ENCODE data around the gene CAPN14.

Gene CAPN14

DNA sequence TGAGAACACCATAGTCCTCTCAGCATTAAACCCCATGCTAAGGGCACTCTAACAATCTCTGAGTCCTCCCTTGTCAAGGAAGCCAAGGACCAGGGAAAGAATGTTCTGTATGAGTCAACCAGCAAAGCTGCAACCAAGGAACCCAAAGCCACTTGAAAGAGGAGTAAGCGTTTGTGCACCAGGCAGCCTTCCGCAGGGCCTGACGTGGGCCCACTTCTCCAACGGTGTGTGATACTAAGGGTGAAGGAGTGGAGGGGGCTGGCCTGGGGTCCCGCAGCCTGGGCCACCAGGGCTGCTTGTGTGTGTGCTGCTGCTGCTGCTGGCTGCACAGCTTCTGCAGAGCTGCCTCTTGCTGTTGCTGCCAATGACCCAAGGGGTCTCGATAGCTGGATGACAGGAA, 49.0 kb downstream of the CAPN14 start:
- no peak for FAIRE-seq
- no peak for DNase-seq (ENCODE audit: insufficient read length, low spot score)
- TF ChIP-seq TAF1 (IDR thresholded peaks at IDR 0.05; ENCODE audit: low read depth, low read length) (no peak), POLR2A (IDR thresholded peaks at IDR 0.05; ENCODE audit: low read depth, low read length) (no peak), POU2F2 (IDR thresholded peaks at IDR 0.05; ENCODE audit: low read depth, low read length) (no peak), POLR2AphosphoS5 (IDR thresholded peaks at IDR 0.05; ENCODE audit: low read depth, low read length) (no peak), SPI1 (IDR thresholded peaks at IDR 0.05; ENCODE audit: low read depth, low read length) (no peak)

DNA sequence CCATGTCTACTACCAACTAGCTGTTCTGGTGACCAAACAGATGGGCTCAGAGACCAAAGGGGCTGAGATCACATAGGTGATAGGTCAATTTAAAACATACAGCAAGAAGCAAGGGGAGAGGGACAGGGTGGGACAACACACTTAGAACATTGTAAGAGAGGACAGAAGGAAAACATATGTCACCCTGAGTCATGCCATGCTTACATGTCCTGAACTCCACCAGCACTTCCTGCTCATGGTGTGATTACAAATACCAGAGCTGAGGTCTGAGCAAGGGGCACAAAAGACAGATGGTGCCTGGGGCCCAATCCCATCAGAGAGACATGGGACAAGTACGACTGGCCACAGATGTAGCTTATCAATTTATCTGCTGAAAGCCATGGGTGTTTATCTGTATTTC, 50.4 kb downstream of the CAPN14 start:
- no peak for DNase-seq (ENCODE audit: insufficient read length, low spot score)
- TF ChIP-seq SPI1 (IDR thresholded peaks at IDR 0.05; ENCODE audit: low read depth, low read length), result no peak
- TF ChIP-seq POLR2AphosphoS5 (IDR thresholded peaks at IDR 0.05; ENCODE audit: low read depth, low read length), result no peak
- no peak for TF ChIP-seq POLR2A (IDR thresholded peaks at IDR 0.05; ENCODE audit: low read depth, low read length)
- TF ChIP-seq POU2F2 (IDR thresholded peaks at IDR 0.05; ENCODE audit: low read depth, low read length), result no peak
- TF ChIP-seq TAF1 (IDR thresholded peaks at IDR 0.05; ENCODE audit: low read depth, low read length), result no peak
- no peak for TF ChIP-seq PAX5 (IDR thresholded peaks at IDR 0.05; ENCODE audit: insufficient read depth, low read length, severe bottlenecking)
- no peak for FAIRE-seq

DNA sequence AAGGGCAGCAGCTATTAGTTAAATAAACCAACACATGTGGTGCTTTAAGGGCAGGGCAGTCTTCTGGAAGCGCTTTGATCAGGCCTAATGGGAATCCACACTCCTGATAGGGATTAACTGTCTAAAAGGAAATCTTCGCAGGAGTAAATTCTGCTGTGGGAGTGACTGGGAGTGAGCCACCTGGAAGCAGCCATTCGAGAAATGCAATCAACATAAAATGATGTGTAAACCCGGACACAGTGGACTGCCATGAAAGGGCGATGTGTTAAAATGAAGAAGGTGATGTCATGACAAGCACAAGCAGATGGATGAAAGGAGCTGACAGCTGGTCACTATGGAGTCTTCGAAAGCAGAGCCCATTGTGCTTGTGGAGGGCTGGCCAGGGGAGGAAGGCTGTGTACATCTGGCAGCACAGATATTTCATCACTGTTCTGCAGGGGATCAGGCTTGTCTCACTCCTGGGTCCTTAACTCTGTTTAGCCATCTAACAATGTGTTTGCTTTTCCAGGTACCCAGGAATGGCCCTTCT, 54.2 kb downstream of the CAPN14 start:
- FAIRE-seq (no peak), DNase-seq (ENCODE audit: insufficient read length, low spot score) (no peak)
- TF ChIP-seq POU2F2 (IDR thresholded peaks at IDR 0.05; ENCODE audit: low read depth, low read length), result no peak
- no peak for TF ChIP-seq SPI1 (IDR thresholded peaks at IDR 0.05; ENCODE audit: low read depth, low read length)
- no peak for TF ChIP-seq POLR2A (IDR thresholded peaks at IDR 0.05; ENCODE audit: low read depth, low read length)
- TF ChIP-seq PAX5 (IDR thresholded peaks at IDR 0.05; ENCODE audit: insufficient read depth, low read length, severe bottlenecking), result no peak
- TF ChIP-seq POLR2AphosphoS5 (IDR thresholded peaks at IDR 0.05; ENCODE audit: low read depth, low read length), result no peak
- TF ChIP-seq TAF1 (IDR thresholded peaks at IDR 0.05; ENCODE audit: low read depth, low read length), result no peak

DNA sequence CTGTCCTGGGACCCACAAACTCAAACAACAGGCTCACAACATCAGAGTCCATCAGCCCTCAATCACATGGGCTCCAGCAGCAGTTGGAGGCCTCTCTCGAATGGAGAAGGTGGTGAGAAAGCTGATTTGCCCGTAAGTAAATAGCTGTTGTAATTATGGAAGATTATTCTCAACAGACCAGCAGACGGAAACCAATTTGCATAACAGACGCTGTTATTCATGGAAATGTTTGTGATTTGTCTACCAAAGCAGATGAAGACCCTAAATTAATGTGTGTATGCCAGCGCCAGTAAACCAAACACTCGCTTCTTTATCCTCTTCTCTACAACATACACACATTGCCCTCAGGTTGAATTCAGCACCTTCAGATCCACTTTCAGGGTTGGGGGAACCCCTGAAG, 55.7 kb downstream of the CAPN14 start:
- no peak for TF ChIP-seq PAX5 (IDR thresholded peaks at IDR 0.05; ENCODE audit: insufficient read depth, low read length, severe bottlenecking)
- TF ChIP-seq POLR2AphosphoS5 (IDR thresholded peaks at IDR 0.05; ENCODE audit: low read depth, low read length), result no peak
- no peak for TF ChIP-seq POLR2A (IDR thresholded peaks at IDR 0.05; ENCODE audit: low read depth, low read length)
- no peak for TF ChIP-seq SPI1 (IDR thresholded peaks at IDR 0.05; ENCODE audit: low read depth, low read length)
- TF ChIP-seq TAF1 (IDR thresholded peaks at IDR 0.05; ENCODE audit: low read depth, low read length), result no peak
- TF ChIP-seq POU2F2 (IDR thresholded peaks at IDR 0.05; ENCODE audit: low read depth, low read length), result no peak
- DNase-seq (ENCODE audit: insufficient read length, low spot score), result no peak
- FAIRE-seq, result no peak

DNA sequence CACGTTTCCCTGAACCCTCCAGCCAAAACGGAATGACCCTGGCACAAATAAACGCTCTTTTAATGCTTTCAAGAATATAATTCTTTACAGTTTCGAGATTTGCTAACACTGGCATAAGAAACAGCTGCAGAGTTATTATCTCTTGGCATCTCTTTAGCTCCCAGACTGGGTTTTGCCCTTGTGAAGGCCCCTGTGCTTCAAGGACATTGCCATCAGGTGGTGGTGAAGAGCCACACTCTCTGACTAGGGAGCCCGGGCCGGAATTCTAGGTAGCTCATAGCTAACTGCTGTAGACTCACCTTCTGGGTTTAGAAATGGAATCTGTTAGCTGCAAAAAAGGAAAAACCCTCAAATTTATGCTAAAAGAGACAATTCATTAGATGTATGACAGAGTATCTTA, 65.8 kb downstream of the CAPN14 start:
- FAIRE-seq, result no peak
- TF ChIP-seq POU2F2 (IDR thresholded peaks at IDR 0.05; ENCODE audit: low read depth, low read length) (no peak), POLR2A (IDR thresholded peaks at IDR 0.05; ENCODE audit: low read depth, low read length) (no peak), POLR2AphosphoS5 (IDR thresholded peaks at IDR 0.05; ENCODE audit: low read depth, low read length) (no peak), SPI1 (IDR thresholded peaks at IDR 0.05; ENCODE audit: low read depth, low read length) (no peak), PAX5 (IDR thresholded peaks at IDR 0.05; ENCODE audit: insufficient read depth, low read length, severe bottlenecking) (no peak)
- DNase-seq (ENCODE audit: insufficient read length, low spot score), result no peak

DNA sequence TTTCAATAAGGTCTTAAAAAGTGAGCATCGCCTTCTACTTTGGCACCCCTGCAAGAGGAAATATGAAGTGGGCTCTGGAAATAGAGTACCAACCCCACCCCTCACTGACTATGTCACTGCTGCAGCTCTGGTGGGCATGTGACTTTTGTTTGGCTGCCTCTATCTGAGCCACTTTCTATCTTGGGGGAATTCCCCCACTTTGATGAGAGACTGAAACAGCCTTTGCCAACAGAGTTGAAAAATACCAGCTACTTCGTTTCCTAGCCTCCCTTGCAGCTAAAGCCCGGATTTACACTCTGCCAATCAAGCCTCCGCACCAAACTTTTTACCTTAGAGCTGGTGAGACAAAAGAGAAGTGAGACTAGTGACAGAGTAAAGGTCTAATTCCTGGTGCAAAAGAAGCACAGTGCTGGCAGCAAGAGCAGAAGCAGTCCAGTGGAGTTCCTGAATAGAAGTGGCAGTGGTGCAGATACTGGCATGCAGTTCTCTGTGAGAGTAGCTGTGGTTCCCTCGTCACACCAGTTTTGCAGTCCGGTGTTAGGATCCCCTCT, 67.1 kb downstream of the CAPN14 start:
- DNase-seq (ENCODE audit: insufficient read length, low spot score) (no peak), FAIRE-seq (no peak)
- TF ChIP-seq SPI1 (IDR thresholded peaks at IDR 0.05; ENCODE audit: low read depth, low read length), result no peak
- TF ChIP-seq TAF1 (IDR thresholded peaks at IDR 0.05; ENCODE audit: low read depth, low read length), result no peak
- TF ChIP-seq POU2F2 (IDR thresholded peaks at IDR 0.05; ENCODE audit: low read depth, low read length), result no peak
- TF ChIP-seq PAX5 (IDR thresholded peaks at IDR 0.05; ENCODE audit: insufficient read depth, low read length, severe bottlenecking), result no peak
- TF ChIP-seq POLR2AphosphoS5 (IDR thresholded peaks at IDR 0.05; ENCODE audit: low read depth, low read length), result no peak
- no peak for TF ChIP-seq POLR2A (IDR thresholded peaks at IDR 0.05; ENCODE audit: low read depth, low read length)

DNA sequence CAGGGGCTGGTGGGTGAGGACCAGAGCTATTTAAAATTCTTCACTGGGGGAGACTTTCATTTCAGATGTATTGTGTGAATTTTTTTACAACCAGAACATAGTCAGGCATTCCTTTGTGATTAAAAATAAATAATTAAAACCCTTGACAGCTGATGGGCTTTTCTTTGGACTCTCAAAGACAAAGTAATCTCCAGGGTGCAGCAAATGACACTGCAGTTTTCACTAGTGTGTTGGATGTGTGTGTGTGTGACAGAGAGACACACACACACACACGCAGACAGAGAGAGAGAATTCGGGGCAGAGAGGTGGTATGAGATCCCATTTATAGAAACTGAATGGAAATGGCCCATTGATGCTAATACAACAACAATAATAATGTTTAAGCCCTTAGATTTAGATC, 68.8 kb downstream of the CAPN14 start:
- no peak for DNase-seq (ENCODE audit: insufficient read length, low spot score)
- TF ChIP-seq POLR2A (IDR thresholded peaks at IDR 0.05; ENCODE audit: low read depth, low read length) (no peak), POU2F2 (IDR thresholded peaks at IDR 0.05; ENCODE audit: low read depth, low read length) (no peak), SPI1 (IDR thresholded peaks at IDR 0.05; ENCODE audit: low read depth, low read length) (no peak), PAX5 (IDR thresholded peaks at IDR 0.05; ENCODE audit: insufficient read depth, low read length, severe bottlenecking) (no peak), POLR2AphosphoS5 (IDR thresholded peaks at IDR 0.05; ENCODE audit: low read depth, low read length) (no peak), TAF1 (IDR thresholded peaks at IDR 0.05; ENCODE audit: low read depth, low read length) (no peak)
- FAIRE-seq, result no peak

DNA sequence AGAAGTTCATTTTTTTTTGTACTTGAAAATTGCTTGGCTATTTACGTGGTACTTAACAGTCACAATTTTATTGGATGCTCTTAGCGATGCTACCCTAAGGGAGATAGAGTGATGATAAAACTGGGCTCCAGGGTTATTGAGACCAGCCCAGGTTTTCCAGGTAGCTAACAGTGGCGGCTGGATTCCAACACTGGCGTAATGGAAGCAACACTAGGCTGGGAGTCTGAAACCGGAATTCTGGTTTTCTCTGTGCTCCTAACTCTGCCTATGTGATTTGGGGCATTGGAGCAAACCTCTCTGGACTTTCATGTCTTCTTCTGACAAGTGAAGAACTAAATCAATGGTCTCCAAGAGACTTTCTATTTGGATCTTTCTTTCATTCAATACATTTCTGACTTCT, 69.7 kb downstream of the CAPN14 start:
- FAIRE-seq, result no peak

DNA sequence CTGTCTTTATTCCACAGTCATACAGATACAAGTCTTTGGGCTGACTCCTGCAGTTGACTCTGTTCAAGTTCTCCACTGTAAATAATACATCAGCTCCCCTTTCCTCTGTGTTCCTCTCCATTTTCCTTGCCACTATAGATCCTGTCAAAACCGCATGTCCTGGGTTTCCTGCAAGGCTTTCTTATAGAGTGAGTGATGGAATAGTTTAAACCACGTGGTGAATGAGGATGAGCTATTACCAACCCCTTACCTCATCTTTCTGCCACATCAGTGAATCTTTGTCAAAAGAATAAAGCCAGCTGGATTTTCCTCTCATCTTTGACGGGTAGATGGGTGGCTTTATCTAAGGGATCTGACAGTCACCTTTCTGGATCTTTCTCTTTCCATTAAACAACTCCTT, 75.2 kb downstream of the CAPN14 start:
- TF ChIP-seq PAX5 (IDR thresholded peaks at IDR 0.05; ENCODE audit: insufficient read depth, low read length, severe bottlenecking) (no peak), POU2F2 (IDR thresholded peaks at IDR 0.05; ENCODE audit: low read depth, low read length) (no peak), TAF1 (IDR thresholded peaks at IDR 0.05; ENCODE audit: low read depth, low read length) (no peak), SPI1 (IDR thresholded peaks at IDR 0.05; ENCODE audit: low read depth, low read length) (no peak)
- FAIRE-seq (no peak), DNase-seq (ENCODE audit: insufficient read length, low spot score) (no peak)

More for the DNA sequence above, 69.7 kb downstream of the CAPN14 start:
- DNase-seq (ENCODE audit: insufficient read length, low spot score), result no peak
- no peak for TF ChIP-seq TAF1 (IDR thresholded peaks at IDR 0.05; ENCODE audit: low read depth, low read length)
- TF ChIP-seq POU2F2 (IDR thresholded peaks at IDR 0.05; ENCODE audit: low read depth, low read length), result no peak
- TF ChIP-seq POLR2AphosphoS5 (IDR thresholded peaks at IDR 0.05; ENCODE audit: low read depth, low read length), result no peak
- no peak for TF ChIP-seq PAX5 (IDR thresholded peaks at IDR 0.05; ENCODE audit: insufficient read depth, low read length, severe bottlenecking)
- TF ChIP-seq SPI1 (IDR thresholded peaks at IDR 0.05; ENCODE audit: low read depth, low read length), result no peak
- TF ChIP-seq POLR2A (IDR thresholded peaks at IDR 0.05; ENCODE audit: low read depth, low read length), result no peak

All from GM12891 (cell line).